ENCODE data around the gene PCBP3. TPM values are rescaled to one million over a fixed set of nuclear protein-coding genes. Genes with fewer than 3 reads are reported as not detected.

PCBP3 gene
- total RNA-seq, 4 donors from 2014 or later: 0.13 to 0.26 TPM; not detected in 2

- Histone ChIP-seq H3K4me1 (no peaks in the 10 kb centered on the region), H3K36me3 (no peaks in the 10 kb centered on the region), H3K27ac (no peak overlapping the region), H3K9me3 (no peaks in the 10 kb centered on the region), H3K27me3 (peaks cover 0 to 20% (median 11%) of the 10 kb centered on the region in 3 donors), H3K4me3 (no peak overlapping the region)
- TF ChIP-seq CTCF (IDR thresholded peaks at IDR 0.05 in 4 of 5, conservative IDR thresholded peaks at IDR 0.05 in 1 of 5) (no peak), POLR2A (IDR thresholded peaks at IDR 0.05) (no peak)
- ATAC-seq (no peak), DNase-seq (no peak)
- in situ Hi-C loops (cut with MboI; ENCODE audit: low sequenced_read_pairs in 4 of 4) (no loop called here), intact Hi-C loops (cut with DNase I; ENCODE audit: low total_unique reads) (no loop called here)
Measured at GRCh38 chr21:45636459-45636858, 7.1 kb upstream of the PCBP3 start.

GRCh38 chr21:45636951-45637646 lies 6.4 kb upstream of the PCBP3 start:
- H3K4me3 ChIP-seq: no peak overlapping the region
- in situ Hi-C loops (cut with MboI; ENCODE audit: low sequenced_read_pairs in 4 of 4): no loop called here
- no peak for ATAC-seq

GRCh38 chr21:45637883-45638282 lies 5.6 kb upstream of the PCBP3 start:
- DNase-seq: no peak
- in situ Hi-C loops (cut with MboI; ENCODE audit: low sequenced_read_pairs in 4 of 4): no loop called here

More at GRCh38 chr21:45636951-45637646, 6.4 kb upstream of the PCBP3 start:
- no peak for TF ChIP-seq CTCF (IDR thresholded peaks at IDR 0.05 in 4 of 5, conservative IDR thresholded peaks at IDR 0.05 in 1 of 5)
- no peak for TF ChIP-seq POLR2A (IDR thresholded peaks at IDR 0.05)
- intact Hi-C loops (cut with DNase I; ENCODE audit: low total_unique reads): no loop called here
- H3K9me3 ChIP-seq: no peaks in the 10 kb centered on the region
- H3K27ac ChIP-seq: no peak overlapping the region
- H3K36me3 ChIP-seq: no peaks in the 10 kb centered on the region
- H3K27me3 ChIP-seq: peaks cover 2 to 26% (median 16%) of the 10 kb centered on the region in 3 donors
- no peak for DNase-seq
- H3K4me1 ChIP-seq: no peaks in the 10 kb centered on the region

GRCh38 chr21:45638707-45639106 lies 4.8 kb upstream of the PCBP3 start:
- intact Hi-C loops (cut with DNase I; ENCODE audit: low total_unique reads): no loop called here
- Histone ChIP-seq H3K4me1 (no peaks in the 10 kb centered on the region), H3K27me3 (peaks cover 5 to 28% (median 25%) of the 10 kb centered on the region in 3 donors), H3K27ac (no peak overlapping the region), H3K4me3 (no peak overlapping the region), H3K9me3 (no peaks in the 10 kb centered on the region), H3K36me3 (no peaks in the 10 kb centered on the region)
- in situ Hi-C loops (cut with MboI; ENCODE audit: low sequenced_read_pairs in 4 of 4): no loop called here
- no peak for ATAC-seq
- TF ChIP-seq CTCF (IDR thresholded peaks at IDR 0.05 in 4 of 5, conservative IDR thresholded peaks at IDR 0.05 in 1 of 5) (no peak), POLR2A (IDR thresholded peaks at IDR 0.05) (no peak)
- DNase-seq: no peak

More at GRCh38 chr21:45637883-45638282, 5.6 kb upstream of the PCBP3 start:
- intact Hi-C loops (cut with DNase I; ENCODE audit: low total_unique reads): no loop called here
- no peak for ATAC-seq
- Histone ChIP-seq H3K4me1 (no peaks in the 10 kb centered on the region), H3K27me3 (peaks cover 5 to 28% (median 21%) of the 10 kb centered on the region in 3 donors), H3K27ac (no peak overlapping the region), H3K36me3 (no peaks in the 10 kb centered on the region), H3K4me3 (no peak overlapping the region), H3K9me3 (no peaks in the 10 kb centered on the region)
- TF ChIP-seq POLR2A (IDR thresholded peaks at IDR 0.05) (no peak), CTCF (IDR thresholded peaks at IDR 0.05 in 4 of 5, conservative IDR thresholded peaks at IDR 0.05 in 1 of 5) (no peak)

Measured in gastrocnemius medialis (tissue), 4 donors.